ENCODE measurements around the gene ASB9.
"Not testable (repeated sequence)": the region's sequence is repeated elsewhere in the genome, so short reads cannot be mapped to it uniquely, and the experiment has no call there.

Gene ASB9

GRCh38 chrX:15269618-15270521 lies at the start of gene ASB9:
Gene ASB9 (minus strand): TSS chrX:15270083. CDS start chrX:15269874, 209 bp downstream.
- CTCF ChIA-PET, result interaction anchor here (1.1 kb wide), 1 partner anchor 14 kb away, joined by 3 read pairs; no protein-coding TSS in a partner anchor
- peak within 1 kb of the TSS; percentile 1 for H3K4me3 Mint-ChIP-seq
- H3K27ac Mint-ChIP-seq, result peak within 1 kb of the TSS; percentile 7
- no peaks in the 10 kb centered on the region for H3K27me3 Mint-ChIP-seq
- peaks cover 2% of the 10 kb centered on the region for H3K9me3 Mint-ChIP-seq
- peak; percentile 22 for DNase-seq
- peaks cover 11% of the 10 kb centered on the region for H3K4me1 Mint-ChIP-seq
- H3K36me3 Mint-ChIP-seq, result no peaks in the 10 kb centered on the region

GRCh38 chrX:15319075-15319474 lies 49.2 kb upstream of the ASB9 start:
- H3K4me1 Mint-ChIP-seq, result no peaks in the 10 kb centered on the region
- H3K36me3 Mint-ChIP-seq, result peaks cover 23% of the 10 kb centered on the region
- no peak overlapping the region for H3K4me3 Mint-ChIP-seq
- H3K27me3 Mint-ChIP-seq, result no peaks in the 10 kb centered on the region
- H3K9me3 Mint-ChIP-seq, result no peaks in the 10 kb centered on the region
- DNase-seq, result no peak
- no peak overlapping the region for H3K27ac Mint-ChIP-seq
- CTCF ChIA-PET, result no interaction called here

- Mint-ChIP-seq H3K27ac (no peak within 1 kb of the TSS), H3K4me1 (no peaks in the 10 kb centered on the region), H3K36me3 (peaks cover 9% of the 10 kb centered on the region), H3K4me3 (no peak within 1 kb of the TSS), H3K9me3 (no peaks in the 10 kb centered on the region), H3K27me3 (no peaks in the 10 kb centered on the region)
- CTCF ChIA-PET, result no interaction called here
- DNase-seq, result no peak
These were observed 45.6 kb upstream of the ASB9 start, which contains the start of gene ASB11 for GRCh38 chrX:15315509-15315908. Gene ASB11 (minus strand): TSS chrX:15315640. CDS start chrX:15315605, 35 bp downstream.

- H3K4me3 Mint-ChIP-seq, result no peak overlapping the region
- no peaks in the 10 kb centered on the region for H3K27me3 Mint-ChIP-seq
- H3K9me3 Mint-ChIP-seq, result no peaks in the 10 kb centered on the region
- DNase-seq, result no peak
- H3K4me1 Mint-ChIP-seq, result no peaks in the 10 kb centered on the region
- peaks cover 5% of the 10 kb centered on the region for H3K36me3 Mint-ChIP-seq
- CTCF ChIA-PET, result no interaction called here
- H3K27ac Mint-ChIP-seq, result no peak overlapping the region
These were observed 44.6 kb upstream of the ASB9 start for GRCh38 chrX:15314472-15314871.

GRCh38 chrX:15311119-15311518 lies 41.2 kb upstream of the ASB9 start:
- Mint-ChIP-seq H3K9me3 (no peaks in the 10 kb centered on the region), H3K27me3 (peaks cover 4% of the 10 kb centered on the region), H3K36me3 (no peaks in the 10 kb centered on the region), H3K27ac (no peak overlapping the region), H3K4me1 (no peaks in the 10 kb centered on the region), H3K4me3 (no peak overlapping the region)
- no peak for DNase-seq
- CTCF ChIA-PET, result no interaction called here

- Mint-ChIP-seq H3K4me1 (no peaks in the 10 kb centered on the region), H3K27me3 (peaks cover 4% of the 10 kb centered on the region), H3K36me3 (no peaks in the 10 kb centered on the region), H3K4me3 (no peak overlapping the region), H3K9me3 (no peaks in the 10 kb centered on the region), H3K27ac (no peak overlapping the region)
- CTCF ChIA-PET, result no interaction called here
- DNase-seq, result no peak
These were observed 40.2 kb upstream of the ASB9 start for GRCh38 chrX:15310117-15310516.

- H3K27me3 Mint-ChIP-seq, H3K36me3 Mint-ChIP-seq, H3K4me3 Mint-ChIP-seq, H3K27ac Mint-ChIP-seq, CTCF ChIA-PET, DNase-seq, H3K9me3 Mint-ChIP-seq, H3K4me1 Mint-ChIP-seq: not testable (repeated sequence)
These were observed 36.0 kb upstream of the ASB9 start for GRCh38 chrX:15305899-15306298.

- H3K27me3 Mint-ChIP-seq, result peaks cover 6% of the 10 kb centered on the region
- no peaks in the 10 kb centered on the region for H3K36me3 Mint-ChIP-seq
- CTCF ChIA-PET, result interaction anchor here (1.5 kb wide), 1 partner anchor 48 kb away, joined by 5 read pairs; no protein-coding TSS in a partner anchor
- H3K9me3 Mint-ChIP-seq, result no peaks in the 10 kb centered on the region
- no peak overlapping the region for H3K27ac Mint-ChIP-seq
- no peak overlapping the region for H3K4me3 Mint-ChIP-seq
- DNase-seq, result peak; percentile 22
- H3K4me1 Mint-ChIP-seq, result peaks cover 4% of the 10 kb centered on the region
These were observed 32.0 kb upstream of the ASB9 start for GRCh38 chrX:15301924-15302323.

- H3K27ac Mint-ChIP-seq, result no peak overlapping the region
- no peaks in the 10 kb centered on the region for H3K36me3 Mint-ChIP-seq
- DNase-seq, result no peak
- H3K9me3 Mint-ChIP-seq, result no peaks in the 10 kb centered on the region
- no peak overlapping the region for H3K4me3 Mint-ChIP-seq
- H3K27me3 Mint-ChIP-seq, result peaks cover 6% of the 10 kb centered on the region
- CTCF ChIA-PET, result interaction anchor here (0.6 to 1.8 kb wide), 7 partner anchors 15 to 189 kb away, joined by 3 to 8 read pairs (median 3); no protein-coding TSS in a partner anchor
- H3K4me1 Mint-ChIP-seq, result peaks cover 4% of the 10 kb centered on the region
These were observed 30.3 kb upstream of the ASB9 start for GRCh38 chrX:15299941-15300851.

- no peaks in the 10 kb centered on the region for H3K36me3 Mint-ChIP-seq
- CTCF ChIA-PET, result no interaction called here
- peaks cover 4% of the 10 kb centered on the region for H3K4me1 Mint-ChIP-seq
- no peaks in the 10 kb centered on the region for H3K9me3 Mint-ChIP-seq
- H3K27me3 Mint-ChIP-seq, result peaks cover 6% of the 10 kb centered on the region
- DNase-seq, result no peak
- H3K27ac Mint-ChIP-seq, result no peak overlapping the region
- no peak overlapping the region for H3K4me3 Mint-ChIP-seq
These were observed 28.9 kb upstream of the ASB9 start for GRCh38 chrX:15298780-15299179.

GRCh38 chrX:15298201-15298600 lies 28.3 kb upstream of the ASB9 start:
- CTCF ChIA-PET, result no interaction called here
- H3K36me3 Mint-ChIP-seq, result no peaks in the 10 kb centered on the region
- DNase-seq, result no peak
- H3K4me1 Mint-ChIP-seq, result peaks cover 4% of the 10 kb centered on the region
- H3K27ac Mint-ChIP-seq, result no peak overlapping the region
- no peak overlapping the region for H3K4me3 Mint-ChIP-seq
- no peaks in the 10 kb centered on the region for H3K9me3 Mint-ChIP-seq
- H3K27me3 Mint-ChIP-seq, result peaks cover 6% of the 10 kb centered on the region

GRCh38 chrX:15293451-15293850 lies 23.6 kb upstream of the ASB9 start:
- Mint-ChIP-seq H3K4me3 (no peak overlapping the region), H3K9me3 (no peaks in the 10 kb centered on the region), H3K27me3 (no peaks in the 10 kb centered on the region), H3K36me3 (no peaks in the 10 kb centered on the region), H3K4me1 (peaks cover 4% of the 10 kb centered on the region), H3K27ac (no peak overlapping the region)
- DNase-seq, result no peak
- CTCF ChIA-PET, result no interaction called here

GRCh38 chrX:15292861-15293260 lies 23.0 kb upstream of the ASB9 start:
- H3K27me3 Mint-ChIP-seq, result no peaks in the 10 kb centered on the region
- no peaks in the 10 kb centered on the region for H3K9me3 Mint-ChIP-seq
- no peaks in the 10 kb centered on the region for H3K36me3 Mint-ChIP-seq
- DNase-seq, result no peak
- CTCF ChIA-PET, result no interaction called here
- no peaks in the 10 kb centered on the region for H3K4me1 Mint-ChIP-seq
- H3K27ac Mint-ChIP-seq, result no peak overlapping the region
- H3K4me3 Mint-ChIP-seq, result no peak overlapping the region

- Mint-ChIP-seq H3K4me1 (no peaks in the 10 kb centered on the region), H3K4me3 (no peak overlapping the region), H3K9me3 (peaks cover 2% of the 10 kb centered on the region), H3K36me3 (no peaks in the 10 kb centered on the region), H3K27ac (no peak overlapping the region), H3K27me3 (no peaks in the 10 kb centered on the region)
- CTCF ChIA-PET, result no interaction called here
- DNase-seq, result no peak
These were observed 7.7 kb upstream of the ASB9 start for GRCh38 chrX:15277604-15278003.

Data from activated naive CD4-positive, alpha-beta T cell treated with anti-CD3 and anti-CD28 coated beads, Interleukin-2, amount 10 ng/mL, durations not matched to agents 7 days and 5 days (primary cell).